ENCODE results near the gene DCST1.

Gene DCST1

GRCh38 chr1:155091071-155092051 is 57.7 kb downstream of the DCST1 start:
- no peak overlapping the region for H3K4me3 ChIP-seq (replicated peaks; ENCODE audit: low read depth, low read length)
- no peak for DNase-seq (ENCODE audit: extremely low read depth, low read depth)
- peak; percentile 93 for TF ChIP-seq CTCF (IDR thresholded peaks at IDR 0.05; ENCODE audit: low read depth, low read length, missing control alignments)

- H3K4me3 ChIP-seq (replicated peaks; ENCODE audit: low read depth, low read length), result no peak overlapping the region
- DNase-seq (ENCODE audit: extremely low read depth, low read depth), result no peak
- no peak for TF ChIP-seq CTCF (IDR thresholded peaks at IDR 0.05; ENCODE audit: low read depth, low read length, missing control alignments)
Observed at GRCh38 chr1:155092131-155092530, 58.5 kb downstream of the DCST1 start.

GRCh38 chr1:155092641-155093040 is 59.0 kb downstream of the DCST1 start:
- no peak overlapping the region for H3K4me3 ChIP-seq (replicated peaks; ENCODE audit: low read depth, low read length)
- no peak for TF ChIP-seq CTCF (IDR thresholded peaks at IDR 0.05; ENCODE audit: low read depth, low read length, missing control alignments)
- DNase-seq (ENCODE audit: extremely low read depth, low read depth), result no peak

GRCh38 chr1:155093911-155094621 is 60.4 kb downstream of the DCST1 start:
- DNase-seq (ENCODE audit: extremely low read depth, low read depth), result peak; percentile 38
- no peak overlapping the region for H3K4me3 ChIP-seq (replicated peaks; ENCODE audit: low read depth, low read length)
- peak; percentile 30 for TF ChIP-seq CTCF (IDR thresholded peaks at IDR 0.05; ENCODE audit: low read depth, low read length, missing control alignments)

- TF ChIP-seq CTCF (IDR thresholded peaks at IDR 0.05; ENCODE audit: low read depth, low read length, missing control alignments), result no peak
- no peak overlapping the region for H3K4me3 ChIP-seq (replicated peaks; ENCODE audit: low read depth, low read length)
- no peak for DNase-seq (ENCODE audit: extremely low read depth, low read depth)
Observed at GRCh38 chr1:155094622-155094948, 61.0 kb downstream of the DCST1 start.

GRCh38 chr1:155099331-155099730 is 65.7 kb downstream of the DCST1 start:
- no peak for TF ChIP-seq CTCF (IDR thresholded peaks at IDR 0.05; ENCODE audit: low read depth, low read length, missing control alignments)
- H3K4me3 ChIP-seq (replicated peaks; ENCODE audit: low read depth, low read length), result no peak overlapping the region
- DNase-seq (ENCODE audit: extremely low read depth, low read depth), result no peak

All from HFF-Myc (cell line).